Measurements from ENCODE around the gene RIMS1. TPM values are rescaled to one million over a fixed set of nuclear protein-coding genes. Genes with fewer than 3 reads are reported as not detected.

RIMS1 gene
- total RNA-seq, 1 experiment from 2014 or later = not detected

GRCh38 chr6:72084992-72085569 is 198.7 kb downstream of the RIMS1 start:
- DNase-seq (ENCODE audit: low read depth) = peak; percentile 16

GRCh38 chr6:72094506-72094905 is 208.2 kb downstream of the RIMS1 start:
- no peak for DNase-seq (ENCODE audit: low read depth)

- no peak for DNase-seq (ENCODE audit: low read depth)
These were observed 216.2 kb downstream of the RIMS1 start for GRCh38 chr6:72102561-72102960.

GRCh38 chr6:72111611-72112010 is 225.3 kb downstream of the RIMS1 start:
- DNase-seq (ENCODE audit: low read depth) = no peak

GRCh38 chr6:72130327-72130726 is 244.0 kb downstream of the RIMS1 start:
- DNase-seq (ENCODE audit: low read depth) = no peak

GRCh38 chr6:72132427-72132826 is 246.1 kb downstream of the RIMS1 start:
- DNase-seq (ENCODE audit: low read depth) = no peak

- no peak for DNase-seq (ENCODE audit: low read depth)
These were observed 246.5 kb downstream of the RIMS1 start for GRCh38 chr6:72132851-72133250.

GRCh38 chr6:72133324-72133723 is 247.0 kb downstream of the RIMS1 start:
- no peak for DNase-seq (ENCODE audit: low read depth)

- DNase-seq (ENCODE audit: low read depth) = no peak
These were observed 254.4 kb downstream of the RIMS1 start for GRCh38 chr6:72140795-72141194.

GRCh38 chr6:72149715-72150114 is 263.4 kb downstream of the RIMS1 start:
- DNase-seq (ENCODE audit: low read depth) = no peak

- no peak for DNase-seq (ENCODE audit: low read depth)
These were observed 265.4 kb downstream of the RIMS1 start for GRCh38 chr6:72151742-72152141.

GRCh38 chr6:72175916-72176315 is 289.6 kb downstream of the RIMS1 start:
- no peak for DNase-seq (ENCODE audit: low read depth)

GRCh38 chr6:72182337-72183246 is 296.2 kb downstream of the RIMS1 start:
- DNase-seq (ENCODE audit: low read depth) = no peak

GRCh38 chr6:72203983-72204382 is 317.6 kb downstream of the RIMS1 start:
- no peak for DNase-seq (ENCODE audit: low read depth)

- no peak for DNase-seq (ENCODE audit: low read depth)
These were observed 319.1 kb downstream of the RIMS1 start for GRCh38 chr6:72205500-72205899.

- DNase-seq (ENCODE audit: low read depth) = no peak
These were observed 320.3 kb downstream of the RIMS1 start for GRCh38 chr6:72206606-72207005.

- no peak for DNase-seq (ENCODE audit: low read depth)
These were observed 326.3 kb downstream of the RIMS1 start for GRCh38 chr6:72212686-72213085.

- no peak for DNase-seq (ENCODE audit: low read depth)
These were observed 327.3 kb downstream of the RIMS1 start for GRCh38 chr6:72213654-72214053.

- no peak for DNase-seq (ENCODE audit: low read depth)
These were observed 330.1 kb downstream of the RIMS1 start for GRCh38 chr6:72216222-72217068.

GRCh38 chr6:72217626-72218025 is 331.3 kb downstream of the RIMS1 start:
- DNase-seq (ENCODE audit: low read depth) = no peak

GRCh38 chr6:72218125-72218524 is 331.8 kb downstream of the RIMS1 start:
- DNase-seq (ENCODE audit: low read depth) = no peak

- DNase-seq (ENCODE audit: low read depth) = no peak
These were observed 333.2 kb downstream of the RIMS1 start for GRCh38 chr6:72219536-72219935.

All from RPMI7951 (cell line).